Retinal pigment epithelial cell (primary cell): ENCODE results near the gene GALNT2.

ENCODE experiments used
- DNase-seq: peaks from one replicate; pipeline ENCODE4 v3.0.0-alpha.2; 2010; ENCODE audit warnings: low read depth
- H3K4me3 ChIP-seq: 2 replicates; pipeline ENCODE4 v1.5.1; 2011; ENCODE audit warnings: mild to moderate bottlenecking, low read length, control low read depth, moderate library complexity
- TF ChIP-seq, protein P1 (sequence below): conservative IDR thresholded peaks from 2 replicates; pipeline ENCODE4 v1.5.1; 2011; ENCODE audit warnings: low read depth, low read length, control low read depth, inconsistent platforms

Gene GALNT2

DNA sequence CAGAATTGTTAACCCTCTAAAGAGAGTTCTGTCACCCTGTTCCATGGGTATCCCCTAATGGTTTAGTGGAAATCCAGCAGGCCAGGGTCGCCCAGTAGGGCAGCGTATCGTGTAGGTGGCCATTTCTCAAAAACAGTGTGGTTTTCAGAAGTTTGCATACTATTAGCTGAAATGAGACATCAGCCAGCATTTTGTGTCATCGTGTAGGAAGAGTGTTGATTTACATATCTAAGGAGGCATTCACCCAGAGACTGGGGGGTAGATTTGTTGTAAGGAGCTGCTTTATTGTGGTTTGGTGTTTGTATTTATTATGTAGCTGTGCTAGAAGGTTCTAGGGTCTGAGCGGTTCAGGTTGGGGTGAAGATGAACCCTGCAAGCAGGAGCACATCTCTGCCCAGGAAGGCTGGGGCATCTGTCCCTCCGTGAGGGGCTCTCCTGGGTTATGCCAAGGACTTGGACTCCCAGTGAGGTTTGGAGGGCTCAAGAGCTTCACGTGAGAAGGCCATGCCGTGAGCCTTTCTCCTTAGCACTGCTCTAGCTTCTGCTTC lies 184.7 kb downstream of the GALNT2 start:
- TF ChIP-seq, protein P1, sequence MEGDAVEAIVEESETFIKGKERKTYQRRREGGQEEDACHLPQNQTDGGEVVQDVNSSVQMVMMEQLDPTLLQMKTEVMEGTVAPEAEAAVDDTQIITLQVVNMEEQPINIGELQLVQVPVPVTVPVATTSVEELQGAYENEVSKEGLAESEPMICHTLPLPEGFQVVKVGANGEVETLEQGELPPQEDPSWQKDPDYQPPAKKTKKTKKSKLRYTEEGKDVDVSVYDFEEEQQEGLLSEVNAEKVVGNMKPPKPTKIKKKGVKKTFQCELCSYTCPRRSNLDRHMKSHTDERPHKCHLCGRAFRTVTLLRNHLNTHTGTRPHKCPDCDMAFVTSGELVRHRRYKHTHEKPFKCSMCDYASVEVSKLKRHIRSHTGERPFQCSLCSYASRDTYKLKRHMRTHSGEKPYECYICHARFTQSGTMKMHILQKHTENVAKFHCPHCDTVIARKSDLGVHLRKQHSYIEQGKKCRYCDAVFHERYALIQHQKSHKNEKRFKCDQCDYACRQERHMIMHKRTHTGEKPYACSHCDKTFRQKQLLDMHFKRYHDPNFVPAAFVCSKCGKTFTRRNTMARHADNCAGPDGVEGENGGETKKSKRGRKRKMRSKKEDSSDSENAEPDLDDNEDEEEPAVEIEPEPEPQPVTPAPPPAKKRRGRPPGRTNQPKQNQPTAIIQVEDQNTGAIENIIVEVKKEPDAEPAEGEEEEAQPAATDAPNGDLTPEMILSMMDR, result no peak
- no peak for DNase-seq
- no peak overlapping the region for H3K4me3 ChIP-seq

DNA sequence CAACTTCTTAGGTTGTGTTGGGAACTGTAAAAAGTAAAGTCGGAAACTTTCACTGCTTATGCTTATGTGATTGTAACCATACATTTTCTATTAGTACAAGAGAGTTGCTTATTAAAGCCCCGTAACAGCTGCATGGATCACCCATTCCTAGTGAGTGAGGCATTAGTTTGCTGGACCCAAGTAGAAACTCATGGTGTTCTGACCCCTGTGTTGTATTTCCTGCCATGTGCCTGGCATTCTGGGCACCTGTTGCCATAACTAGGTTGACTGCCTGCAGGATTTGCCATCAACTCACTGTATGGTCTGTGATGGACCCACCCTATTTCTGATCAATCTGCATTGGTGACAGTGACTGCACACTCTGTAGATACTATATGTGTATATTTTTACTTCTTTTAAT lies 186.1 kb downstream of the GALNT2 start:
- DNase-seq, result no peak
- no peak overlapping the region for H3K4me3 ChIP-seq
- TF ChIP-seq, protein P1, result no peak

DNA sequence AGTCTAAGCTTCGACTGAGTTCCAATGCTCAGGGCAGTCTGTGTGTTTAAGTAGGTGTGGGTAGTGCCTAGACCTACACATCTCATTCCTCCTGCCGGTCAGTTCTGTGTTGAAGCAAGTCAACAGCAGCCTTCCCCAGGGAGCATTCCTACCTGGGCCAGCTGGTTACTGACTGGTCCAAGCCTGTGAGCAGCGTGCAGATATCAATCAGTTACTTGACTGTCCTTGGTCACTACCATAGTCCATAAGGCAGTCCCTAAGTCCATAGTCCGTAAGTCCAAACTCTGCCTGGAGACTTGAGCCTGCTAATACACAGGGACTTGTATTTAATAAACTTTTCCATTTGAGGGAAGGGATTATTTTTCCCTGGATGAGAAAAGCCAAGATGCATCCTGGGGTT lies 187.2 kb downstream of the GALNT2 start:
- no peak overlapping the region for H3K4me3 ChIP-seq
- TF ChIP-seq, protein P1, result no peak
- DNase-seq, result no peak

DNA sequence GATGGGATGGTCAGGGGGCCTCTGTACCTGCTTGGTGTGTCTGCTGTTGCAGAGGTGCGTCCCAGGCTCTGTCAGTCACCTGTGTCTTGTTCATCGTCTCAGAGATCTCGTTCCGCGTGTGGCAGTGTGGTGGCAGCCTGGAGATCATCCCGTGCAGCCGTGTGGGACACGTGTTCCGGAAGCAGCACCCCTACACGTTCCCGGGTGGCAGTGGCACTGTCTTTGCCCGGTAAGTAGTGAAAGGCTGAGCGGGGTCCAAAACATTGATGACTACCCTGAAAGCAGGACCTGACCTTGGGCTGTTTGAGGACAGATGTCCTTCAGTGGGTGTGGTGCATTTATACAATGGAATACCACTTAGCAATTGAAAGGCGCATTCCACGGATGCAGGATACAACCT lies 188.1 kb downstream of the GALNT2 start:
- TF ChIP-seq, protein P1, result no peak
- H3K4me3 ChIP-seq, result no peak overlapping the region
- no peak for DNase-seq

DNA sequence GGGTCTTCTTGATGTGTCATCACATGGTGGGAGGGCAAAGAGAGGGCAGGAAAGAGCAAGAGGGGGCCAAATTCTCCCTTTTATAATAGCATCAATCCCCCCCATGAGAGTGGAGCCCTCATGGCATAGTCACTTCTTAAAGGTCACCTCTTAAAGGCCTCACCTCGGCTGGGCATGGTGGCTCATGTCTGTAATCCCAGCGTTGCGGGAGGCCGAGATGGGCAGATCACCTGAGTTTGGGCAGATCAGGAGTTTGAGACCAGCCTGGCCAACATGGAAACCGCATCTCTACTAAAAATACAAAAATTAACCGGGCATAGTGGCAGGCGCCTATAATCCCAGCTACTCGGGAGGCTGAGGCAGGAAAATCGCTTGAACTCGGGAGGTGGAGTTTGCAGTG lies 189.0 kb downstream of the GALNT2 start:
- no peak overlapping the region for H3K4me3 ChIP-seq
- TF ChIP-seq, protein P1, result no peak
- no peak for DNase-seq

DNA sequence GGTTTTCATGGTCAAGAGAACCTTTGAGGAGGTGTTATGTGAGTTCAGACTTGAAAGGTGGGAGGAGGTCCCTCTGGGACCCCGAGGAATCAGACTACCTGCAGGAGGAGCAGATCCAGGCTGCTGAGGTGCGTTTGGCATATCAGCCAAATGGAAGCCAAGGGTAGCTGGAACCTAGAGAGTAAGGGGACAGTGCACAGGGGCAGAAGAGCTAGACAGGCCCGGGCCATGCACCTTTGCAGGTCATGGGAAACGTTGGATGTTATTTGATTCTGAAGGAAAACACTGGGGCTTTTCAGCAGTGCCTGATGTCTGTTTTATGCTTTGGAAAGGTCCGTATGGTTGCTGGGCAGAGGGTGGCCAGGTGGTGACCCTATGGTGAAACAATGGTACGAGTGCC lies 189.9 kb downstream of the GALNT2 start:
- TF ChIP-seq, protein P1, result no peak
- no peak overlapping the region for H3K4me3 ChIP-seq
- no peak for DNase-seq

DNA sequence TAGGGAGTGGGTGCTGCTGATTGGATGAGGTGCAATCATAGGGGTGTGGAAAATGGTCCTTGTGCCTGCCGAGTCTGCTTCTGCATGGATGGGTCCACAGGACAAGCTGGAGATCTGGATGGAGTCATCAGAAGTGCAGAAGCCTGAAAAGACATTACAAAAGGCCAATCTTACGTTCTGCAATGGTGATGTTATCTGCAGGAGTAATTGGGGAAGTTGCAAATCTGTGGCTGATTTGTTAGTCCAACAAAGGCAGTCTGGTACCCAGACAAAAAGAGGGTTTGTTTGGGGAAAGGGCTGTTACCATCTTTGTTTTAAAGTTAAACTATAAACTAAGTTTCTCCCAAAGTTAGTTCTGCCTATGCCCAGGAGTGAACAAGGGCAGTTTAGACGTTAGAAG lies 192.6 kb downstream of the GALNT2 start:
- no peak overlapping the region for H3K4me3 ChIP-seq
- DNase-seq, result no peak

More for the DNA sequence above, 192.6 kb downstream of the GALNT2 start:
- TF ChIP-seq, protein P1, result no peak
